ENCODE measurements around the gene ROBO1.
"Not testable (repeated sequence)": the region's sequence is repeated elsewhere in the genome, so short reads cannot be mapped to it uniquely, and the experiment has no call there.

The ROBO1 gene

GRCh38 chr3:79306934-79307570 lies 460.7 kb downstream of the ROBO1 start:
- no peak for DNase-seq

GRCh38 chr3:79299949-79300635 lies 467.7 kb downstream of the ROBO1 start:
- not testable (repeated sequence) for DNase-seq

- DNase-seq: peak; percentile 92
These were observed 470.4 kb downstream of the ROBO1 start for GRCh38 chr3:79297245-79297960.

- peak; percentile 61 for DNase-seq
These were observed 480.9 kb downstream of the ROBO1 start for GRCh38 chr3:79286882-79287281.

- DNase-seq: no peak
These were observed 481.9 kb downstream of the ROBO1 start for GRCh38 chr3:79285871-79286270.

GRCh38 chr3:79285380-79285779 lies 482.4 kb downstream of the ROBO1 start:
- no peak for DNase-seq

- no peak for DNase-seq
These were observed 483.0 kb downstream of the ROBO1 start for GRCh38 chr3:79284781-79285180.

GRCh38 chr3:79278681-79279080 lies 489.1 kb downstream of the ROBO1 start:
- DNase-seq: no peak

GRCh38 chr3:79268422-79268821 lies 499.4 kb downstream of the ROBO1 start:
- DNase-seq: no peak

GRCh38 chr3:79264892-79265291 lies 502.9 kb downstream of the ROBO1 start:
- no peak for DNase-seq

GRCh38 chr3:79263423-79263822 lies 504.4 kb downstream of the ROBO1 start:
- DNase-seq: no peak

GRCh38 chr3:79258479-79258878 lies 509.3 kb downstream of the ROBO1 start:
- DNase-seq: peak; percentile 34

GRCh38 chr3:79257791-79258190 lies 510.0 kb downstream of the ROBO1 start:
- peak; percentile 35 for DNase-seq

GRCh38 chr3:79255702-79256101 lies 512.1 kb downstream of the ROBO1 start:
- DNase-seq: no peak

GRCh38 chr3:79255292-79255691 lies 512.5 kb downstream of the ROBO1 start:
- DNase-seq: no peak

GRCh38 chr3:79253704-79254103 lies 514.1 kb downstream of the ROBO1 start:
- peak; percentile 59 for DNase-seq

GRCh38 chr3:79253271-79253670 lies 514.5 kb downstream of the ROBO1 start:
- no peak for DNase-seq

- DNase-seq: no peak
These were observed 517.1 kb downstream of the ROBO1 start for GRCh38 chr3:79250746-79251145.

- DNase-seq: peak; percentile 25
These were observed 518.1 kb downstream of the ROBO1 start for GRCh38 chr3:79249701-79250100.

GRCh38 chr3:79247725-79248043 lies 520.1 kb downstream of the ROBO1 start:
- peak; percentile 85 for DNase-seq

GRCh38 chr3:79246875-79247724 lies 520.7 kb downstream of the ROBO1 start:
- DNase-seq: no peak

GRCh38 chr3:79245284-79246138 lies 522.3 kb downstream of the ROBO1 start:
- peak; percentile 13 for DNase-seq

Measured in fibroblast of skin of scalp (primary cell).